Kidney (tissue), 14 donors: Measurements from ENCODE around the gene CUEDC1. TPM values are rescaled to one million over a fixed set of nuclear protein-coding genes. Genes with fewer than 3 reads are reported as not detected.
A peak's percentile ranks its signal among the peaks of the same experiment; 100 is the strongest.

ENCODE experiments used
- DNase-seq, 5 donors: peaks; one replicate each; pipeline ENCODE4 v3.0.0-alpha.2; 2013 to 2020
- FAIRE-seq: peaks from 2 replicates; lab custom pipeline; 2012; peaks lifted over from hg19 to GRCh38; lab: Jason Lieb, UNC
- H3K27ac ChIP-seq, 2 donors: one replicate each; pipeline ENCODE4 v1.7.0; 2013; ENCODE audit warnings: low read depth in 2 of 2, low read length in 2 of 2, inconsistent platforms in 1 of 2
- H3K27me3 ChIP-seq: one replicate; pipeline ENCODE4 v1.7.1; 2013; ENCODE audit warnings: low read length, inconsistent platforms; ENCODE audit not compliant: control insufficient read depth, insufficient read depth
- H3K36me3 ChIP-seq, 3 donors: one replicate each; pipeline versions ENCODE4 v1.7.0 to v1.7.1; 2013; ENCODE audit warnings: low read length in 3 of 3, control low read depth in 1 of 3, inconsistent platforms in 1 of 3; ENCODE audit not compliant: insufficient read depth in 3 of 3, control insufficient read depth in 2 of 3
- H3K4me1 ChIP-seq, 3 donors: one replicate each; pipeline versions ENCODE4 v1.7.0 to v1.7.1; 2013; ENCODE audit warnings: low read length in 3 of 3, inconsistent platforms in 1 of 3, low read depth in 1 of 3; ENCODE audit not compliant: control insufficient read depth in 2 of 3, insufficient read depth in 2 of 3
- H3K4me3 ChIP-seq, 3 donors: one replicate each; pipeline versions ENCODE4 v1.7.0 to v1.8.1; 2013; ENCODE audit warnings: low read length in 3 of 3, control low read depth in 1 of 3, inconsistent platforms in 1 of 3
- H3K9ac ChIP-seq, 3 donors: one replicate each; pipeline versions ENCODE4 v1.7.0 to v1.7.1; 2013; ENCODE audit warnings: low read length in 3 of 3, control low read depth in 1 of 3, inconsistent platforms in 1 of 3
- H3K9me3 ChIP-seq, 3 donors: one replicate each; pipeline versions ENCODE4 v1.7.0 to v1.7.1; 2013; ENCODE audit warnings: low read length in 3 of 3, control low read depth in 1 of 3, inconsistent platforms in 1 of 3; ENCODE audit not compliant: control insufficient read depth in 2 of 3, insufficient read depth in 1 of 3
- intact Hi-C: fragments of 100-400 bp; cut with DNase I; formaldehyde crosslinking; loops from one replicate; pipeline ENCODE4 v1.11.1; 2022
- polyA plus RNA-seq: library from polyadenylated mRNA; stranded (reverse); fragments of 350-450 nt; fragmentation: Illumina TruSeq; extraction: RNeasy Lipid Tissue Mini Kit (QIAGEN cat#74804); gene quantifications from one replicate; pipeline ENCODE4 v1.2.3, GENCODE V29; 2014; ENCODE audit warnings: low read depth, low replicate concordance; ENCODE audit not compliant: insufficient read depth
- total RNA-seq: library from RNA; stranded (reverse); fragmentation: NEBNext Ultra II Directional; extraction: Animal tissue kit (Norgen Biotek cat#: 25700); gene quantifications from one replicate; pipeline ENCODE4 v1.2.1, GENCODE V29; 2021
- TF ChIP-seq, protein P1 (sequence below): IDR thresholded peaks from 3 replicates; pipeline ENCODE4 v1.5.1; 2012; ENCODE audit warnings: mild to moderate bottlenecking, moderate library complexity, borderline replicate concordance; ENCODE audit not compliant: insufficient read depth; ENCODE audit errors: extremely low read depth
- donor health status: control.
- donor health status: control.
- donor health status: control.
- donor health status: control.
- donor health status: control.
- donor health status: DM: yes; HTN: yes; CAD: no.
- donor health status: Normal renal cell carcinoma (clear cell type).

The CUEDC1 gene
- total and polyA plus RNA-seq, 2 donors from 2014 or later: 33.0 to 52.3 TPM

DNA sequence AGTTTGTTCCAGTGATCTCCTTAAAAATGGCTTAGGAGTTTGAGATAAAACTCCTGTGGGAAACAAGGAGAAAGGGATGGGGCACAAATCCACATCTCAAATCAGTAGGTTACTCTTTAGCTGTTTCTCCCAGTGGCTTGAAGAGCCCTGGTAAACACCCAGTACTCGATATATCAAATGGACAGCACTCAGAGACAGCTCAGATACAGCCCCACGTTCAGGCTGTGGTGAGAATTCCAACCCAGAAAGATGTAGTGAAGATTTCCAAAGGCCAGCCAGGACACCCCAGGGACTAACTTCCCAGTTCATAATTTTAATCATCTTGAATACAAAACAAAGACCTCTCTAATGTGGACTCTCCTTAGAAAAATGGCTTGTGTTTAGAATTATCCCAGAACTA, 39.2 kb upstream of the CUEDC1 start:
- H3K36me3 ChIP-seq: peaks cover 0 to 2% (median 2%) of the 10 kb centered on the region in 3 donors
- no peak for FAIRE-seq
- H3K4me3 ChIP-seq: no peak overlapping the region
- DNase-seq: no peak
- no peaks in the 10 kb centered on the region for H3K27me3 ChIP-seq
- TF ChIP-seq, protein P1, sequence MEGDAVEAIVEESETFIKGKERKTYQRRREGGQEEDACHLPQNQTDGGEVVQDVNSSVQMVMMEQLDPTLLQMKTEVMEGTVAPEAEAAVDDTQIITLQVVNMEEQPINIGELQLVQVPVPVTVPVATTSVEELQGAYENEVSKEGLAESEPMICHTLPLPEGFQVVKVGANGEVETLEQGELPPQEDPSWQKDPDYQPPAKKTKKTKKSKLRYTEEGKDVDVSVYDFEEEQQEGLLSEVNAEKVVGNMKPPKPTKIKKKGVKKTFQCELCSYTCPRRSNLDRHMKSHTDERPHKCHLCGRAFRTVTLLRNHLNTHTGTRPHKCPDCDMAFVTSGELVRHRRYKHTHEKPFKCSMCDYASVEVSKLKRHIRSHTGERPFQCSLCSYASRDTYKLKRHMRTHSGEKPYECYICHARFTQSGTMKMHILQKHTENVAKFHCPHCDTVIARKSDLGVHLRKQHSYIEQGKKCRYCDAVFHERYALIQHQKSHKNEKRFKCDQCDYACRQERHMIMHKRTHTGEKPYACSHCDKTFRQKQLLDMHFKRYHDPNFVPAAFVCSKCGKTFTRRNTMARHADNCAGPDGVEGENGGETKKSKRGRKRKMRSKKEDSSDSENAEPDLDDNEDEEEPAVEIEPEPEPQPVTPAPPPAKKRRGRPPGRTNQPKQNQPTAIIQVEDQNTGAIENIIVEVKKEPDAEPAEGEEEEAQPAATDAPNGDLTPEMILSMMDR: no peak
- H3K4me1 ChIP-seq: peaks cover 5 to 21% (median 15%) of the 10 kb centered on the region in 3 donors
- no peak overlapping the region for H3K27ac ChIP-seq
- intact Hi-C loops: no loop called here
- H3K9ac ChIP-seq: no peak overlapping the region
- no peaks in the 10 kb centered on the region for H3K9me3 ChIP-seq

- H3K9ac ChIP-seq: peak overlapping the region in 2 of 3 donors; percentile 10 to 28
- no peak overlapping the region for H3K27ac ChIP-seq
- H3K4me3 ChIP-seq: no peak overlapping the region
- intact Hi-C loops: no loop called here
- H3K36me3 ChIP-seq: peaks cover 0 to 2% (median 2%) of the 10 kb centered on the region in 3 donors
- H3K9me3 ChIP-seq: no peaks in the 10 kb centered on the region
- peaks cover 6 to 21% (median 16%) of the 10 kb centered on the region in 3 donors for H3K4me1 ChIP-seq
- no peaks in the 10 kb centered on the region for H3K27me3 ChIP-seq
- FAIRE-seq (no peak), DNase-seq (peak in 1 of 5 donors; percentile 42)
- TF ChIP-seq, protein P1: no peak
Measured at GRCh38 chr17:57993471-57994365, 38.5 kb upstream of the CUEDC1 start.

DNA sequence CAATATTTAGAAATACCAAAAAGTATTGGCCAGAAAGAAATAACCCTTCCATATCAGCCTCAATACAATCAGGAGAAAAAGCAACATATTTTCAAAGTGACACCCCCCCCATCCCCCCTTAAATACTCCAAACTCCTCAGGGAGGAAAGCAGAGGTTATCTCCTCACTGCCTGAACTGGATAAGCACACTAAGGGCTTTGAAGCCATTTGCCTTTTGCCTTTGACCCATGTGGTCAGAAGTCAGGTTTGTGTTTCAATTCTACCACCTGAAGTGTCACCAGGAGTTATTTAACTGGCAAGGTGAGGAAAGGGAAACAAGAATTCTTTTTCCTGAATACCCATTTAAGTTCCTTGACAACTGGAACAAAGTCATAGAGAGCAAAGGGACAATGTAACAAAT, 36.3 kb upstream of the CUEDC1 start:
- Histone ChIP-seq H3K27ac (no peak overlapping the region), H3K9ac (no peak overlapping the region), H3K9me3 (no peaks in the 10 kb centered on the region), H3K27me3 (no peaks in the 10 kb centered on the region), H3K4me1 (peaks cover 6 to 22% (median 18%) of the 10 kb centered on the region in 3 donors), H3K36me3 (no peaks in the 10 kb centered on the region), H3K4me3 (no peak overlapping the region)
- FAIRE-seq (no peak), DNase-seq (no peak)
- TF ChIP-seq, protein P1: no peak
- intact Hi-C loops: no loop called here
